K562 (cell line): ENCODE data around the gene ZNF581. TPM values are rescaled to one million over a fixed set of nuclear protein-coding genes. Genes with fewer than 3 reads are reported as not detected.

Experiments
- CCAR2 ChIP-seq: fragments of 200-400 bp; formaldehyde crosslinking; IDR thresholded peaks from 2 replicates; pipeline ENCODE4 v1.6.1; 2017; ENCODE audit warnings: mild to moderate bottlenecking, low read depth, low read length
- DDX20 ChIP-seq: fragments of 450-650 bp; IDR thresholded peaks from 2 replicates; pipeline ENCODE4 v1.6.1; 2016; ENCODE audit warnings: missing genetic modification characterization, low read depth, mild to moderate bottlenecking, missing compliant biosample characterization, moderate library complexity
- ETV6 ChIP-seq, 3 experiments: fragments of 150-350 bp in 1 of 3; sonication (generic) in 1 of 3; formaldehyde crosslinking in 1 of 3; IDR thresholded peaks; 2 replicates each; pipeline versions ENCODE4 v1.6.1 to v1.8.0; 2014 to 2022; ENCODE audit warnings: borderline replicate concordance in 2 of 3, low read depth in 2 of 3, antibody characterized with exemption in 1 of 3, low read length in 1 of 3, mild to moderate bottlenecking in 1 of 3, missing genetic modification reagents in 1 of 3
- GTF2A2 ChIP-seq: IDR thresholded peaks from 2 replicates; pipeline ENCODE4 v1.6.1; 2016; ENCODE audit warnings: mild to moderate bottlenecking, missing genetic modification characterization, missing compliant biosample characterization
- KLF10 ChIP-seq: fragments of 250-450 bp; sonication (Bioruptor Pico); IDR thresholded peaks from 2 replicates; pipeline ENCODE4 v1.6.1; 2021; ENCODE audit warnings: matching md5 sums
- MCM2 ChIP-seq: fragments of 450-650 bp; IDR thresholded peaks from 2 replicates; pipeline ENCODE4 v1.6.1; 2017; ENCODE audit warnings: low read depth, mild to moderate bottlenecking
- MIER1 ChIP-seq: fragments of 450-650 bp; IDR thresholded peaks from 2 replicates; pipeline ENCODE4 v1.6.1; 2016; ENCODE audit warnings: antibody characterized with exemption, mild to moderate bottlenecking, low read depth
- NCOA6 ChIP-seq: fragments of 450-650 bp; IDR thresholded peaks from 2 replicates; pipeline ENCODE4 v1.6.1; 2017; ENCODE audit warnings: mild to moderate bottlenecking
- NONO ChIP-seq, 2 experiments: fragments of 200-400 bp in 1 of 2; fragments of 450-650 bp in 1 of 2; formaldehyde crosslinking in 1 of 2; IDR thresholded peaks; 2 replicates each; pipeline ENCODE4 v1.6.1; 2017; ENCODE audit warnings: low read depth in 2 of 2, mild to moderate bottlenecking in 2 of 2, moderate library complexity in 2 of 2, low read length in 1 of 2
- NR1H2 ChIP-seq: sonication (generic); formaldehyde crosslinking; IDR thresholded peaks from 2 replicates; pipeline ENCODE4 v1.4.0; 2020; ENCODE audit warnings: mild to moderate bottlenecking, missing genetic modification reagents
- SIN3A ChIP-seq, 2 experiments: fragments of 150-350 bp in 1 of 2; IDR thresholded peaks; 2 replicates each; pipeline ENCODE4 v1.6.1; 2011 to 2016; ENCODE audit warnings: borderline replicate concordance in 2 of 2, low read depth in 2 of 2, low read length in 2 of 2, mild to moderate bottlenecking in 2 of 2, moderate library complexity in 2 of 2; ENCODE audit not compliant: control insufficient read depth in 1 of 2
- SIN3B ChIP-seq: fragments of 450-650 bp; IDR thresholded peaks from 2 replicates; pipeline ENCODE4 v1.6.1; 2017; ENCODE audit warnings: low read depth, mild to moderate bottlenecking, moderate library complexity
- TCFL5 ChIP-seq: fragments of 250-450 bp; sonication (Bioruptor Pico); conservative IDR thresholded peaks from 2 replicates; pipeline ENCODE4 v1.6.1; 2021; ENCODE audit warnings: mild to moderate bottlenecking, moderate library complexity, matching md5 sums
- ZBTB26 ChIP-seq: fragments of 450-650 bp; formaldehyde crosslinking; IDR thresholded peaks from 2 replicates; pipeline ENCODE4 v1.4.0; 2022; ENCODE audit warnings: missing genetic modification characterization
- ZC3H11A ChIP-seq: IDR thresholded peaks from 2 replicates; pipeline ENCODE4 v1.6.1; 2012; ENCODE audit warnings: low read depth, low read length, improper control_type of control experiment
- ZNF431 ChIP-seq: sonication (generic); formaldehyde crosslinking; IDR thresholded peaks from 2 replicates; pipeline ENCODE4 v1.8.0; 2022; ENCODE audit warnings: mild to moderate bottlenecking, missing genetic modification reagents
- polyA plus RNA-seq, 8 experiments: library from polyadenylated mRNA; depleted of rRNA in 4 of 8; stranded (reverse) in 5 of 8; unstranded in 3 of 8; fragments of >200 nt; fragmentation: Nextera tagmentation in 2 of 8; fragmentation: Illumina TruSeq in 1 of 8; extraction: Ambion mirVana in 2 of 8; extraction: Trizol in 1 of 8; gene quantifications; 2 replicates each; pipeline versions ENCODE4 v1.2.1 to v1.2.3, GENCODE V29; 2011 to 2014; ENCODE audit warnings: inconsistent platforms in 1 of 8, missing spikeins in 1 of 8
- total RNA-seq, 7 experiments: library from RNA; depleted of rRNA in 6 of 7; stranded (reverse); fragments of >200 nt in 6 of 7; fragmentation: Illumina TruSeq in 2 of 7; extraction: Trizol in 2 of 7; gene quantifications; 2 replicates each; pipeline versions ENCODE4 v1.2.1 to v1.2.3, GENCODE V29; 2011 to 2021; ENCODE audit warnings: low replicate concordance in 1 of 7
- TF ChIP-seq, protein P1 (sequence below), 2 experiments: IDR thresholded peaks; 2 replicates each; pipeline ENCODE4 v1.6.1; 2012; ENCODE audit warnings: improper control_type of control experiment in 2 of 2, low read depth in 2 of 2, low read length in 2 of 2, borderline replicate concordance in 1 of 2
- TF ChIP-seq, protein P2 (sequence below): fragments of 250-450 bp; sonication (Bioruptor Pico); IDR thresholded peaks from 2 replicates; pipeline ENCODE4 v1.4.0; 2020; ENCODE audit warnings: mild to moderate bottlenecking, moderate library complexity
- TF ChIP-seq, protein P3 (sequence below): fragments of 250-450 bp; sonication (Bioruptor Pico); IDR thresholded peaks from 2 replicates; pipeline ENCODE4 v1.5.0; 2021

The ZNF581 gene
- total and polyA plus RNA-seq, 9 of the 15 experiments (the other 6 are each of a cell fraction or from before 2014, with no cell fraction given): 2.4 to 39.4 (median 15.4) TPM

- TF ChIP-seq CCAR2 (no peak), ZNF431 (CRISPR knock-in tag) (no peak), ZBTB26 (peak; percentile 81; the same call in 1 of the 2 replicates), NCOA6 (no peak), NR1H2 (0 out of 2 replicates have a peak, but pooled peaks have one; percentile 9), SIN3A (IDR thresholded peaks at IDR 0.05; ENCODE audit: borderline replicate concordance in 2 of 2, control insufficient read depth in 1 of 2, low read depth in 2 of 2, low read length in 2 of 2) (no peak), MIER1 (no peak), DDX20 (no peak), ETV6 (IDR thresholded peaks at IDR 0.05; ENCODE audit: borderline replicate concordance in 1 of 2, low read depth in 2 of 2, low read length in 1 of 2) (no peak), ETV6 (CRISPR knock-in tag; IDR thresholded peaks at IDR 0.05; ENCODE audit: borderline replicate concordance) (no peak), TCFL5 (CRISPR knock-in tag) (no peak), GTF2A2 (tag) (no peak), NONO (IDR thresholded peaks at IDR 0.05; ENCODE audit: low read depth in 2 of 2, low read length in 1 of 2) (peak; percentile 51 to 78; a peak in 3 of 4 replicates), MCM2 (no peak), KLF10 (no peak), ZC3H11A (no peak), SIN3B (peak; percentile 91)
- TF ChIP-seq, protein P1, sequence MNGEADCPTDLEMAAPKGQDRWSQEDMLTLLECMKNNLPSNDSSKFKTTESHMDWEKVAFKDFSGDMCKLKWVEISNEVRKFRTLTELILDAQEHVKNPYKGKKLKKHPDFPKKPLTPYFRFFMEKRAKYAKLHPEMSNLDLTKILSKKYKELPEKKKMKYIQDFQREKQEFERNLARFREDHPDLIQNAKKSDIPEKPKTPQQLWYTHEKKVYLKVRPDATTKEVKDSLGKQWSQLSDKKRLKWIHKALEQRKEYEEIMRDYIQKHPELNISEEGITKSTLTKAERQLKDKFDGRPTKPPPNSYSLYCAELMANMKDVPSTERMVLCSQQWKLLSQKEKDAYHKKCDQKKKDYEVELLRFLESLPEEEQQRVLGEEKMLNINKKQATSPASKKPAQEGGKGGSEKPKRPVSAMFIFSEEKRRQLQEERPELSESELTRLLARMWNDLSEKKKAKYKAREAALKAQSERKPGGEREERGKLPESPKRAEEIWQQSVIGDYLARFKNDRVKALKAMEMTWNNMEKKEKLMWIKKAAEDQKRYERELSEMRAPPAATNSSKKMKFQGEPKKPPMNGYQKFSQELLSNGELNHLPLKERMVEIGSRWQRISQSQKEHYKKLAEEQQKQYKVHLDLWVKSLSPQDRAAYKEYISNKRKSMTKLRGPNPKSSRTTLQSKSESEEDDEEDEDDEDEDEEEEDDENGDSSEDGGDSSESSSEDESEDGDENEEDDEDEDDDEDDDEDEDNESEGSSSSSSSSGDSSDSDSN (IDR thresholded peaks at IDR 0.05; ENCODE audit: borderline replicate concordance in 1 of 2, low read depth in 2 of 2, low read length in 2 of 2): no peak
- TF ChIP-seq, protein P2, sequence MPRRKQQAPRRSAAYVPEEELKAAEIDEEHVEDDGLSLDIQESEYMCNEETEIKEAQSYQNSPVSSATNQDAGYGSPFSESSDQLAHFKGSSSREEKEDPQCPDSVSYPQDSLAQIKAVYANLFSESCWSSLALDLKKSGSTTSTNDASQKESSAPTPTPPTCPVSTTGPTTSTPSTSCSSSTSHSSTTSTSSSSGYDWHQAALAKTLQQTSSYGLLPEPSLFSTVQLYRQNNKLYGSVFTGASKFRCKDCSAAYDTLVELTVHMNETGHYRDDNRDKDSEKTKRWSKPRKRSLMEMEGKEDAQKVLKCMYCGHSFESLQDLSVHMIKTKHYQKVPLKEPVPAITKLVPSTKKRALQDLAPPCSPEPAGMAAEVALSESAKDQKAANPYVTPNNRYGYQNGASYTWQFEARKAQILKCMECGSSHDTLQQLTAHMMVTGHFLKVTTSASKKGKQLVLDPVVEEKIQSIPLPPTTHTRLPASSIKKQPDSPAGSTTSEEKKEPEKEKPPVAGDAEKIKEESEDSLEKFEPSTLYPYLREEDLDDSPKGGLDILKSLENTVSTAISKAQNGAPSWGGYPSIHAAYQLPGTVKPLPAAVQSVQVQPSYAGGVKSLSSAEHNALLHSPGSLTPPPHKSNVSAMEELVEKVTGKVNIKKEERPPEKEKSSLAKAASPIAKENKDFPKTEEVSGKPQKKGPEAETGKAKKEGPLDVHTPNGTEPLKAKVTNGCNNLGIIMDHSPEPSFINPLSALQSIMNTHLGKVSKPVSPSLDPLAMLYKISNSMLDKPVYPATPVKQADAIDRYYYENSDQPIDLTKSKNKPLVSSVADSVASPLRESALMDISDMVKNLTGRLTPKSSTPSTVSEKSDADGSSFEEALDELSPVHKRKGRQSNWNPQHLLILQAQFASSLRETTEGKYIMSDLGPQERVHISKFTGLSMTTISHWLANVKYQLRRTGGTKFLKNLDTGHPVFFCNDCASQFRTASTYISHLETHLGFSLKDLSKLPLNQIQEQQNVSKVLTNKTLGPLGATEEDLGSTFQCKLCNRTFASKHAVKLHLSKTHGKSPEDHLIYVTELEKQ: no peak
- TF ChIP-seq, protein P3, sequence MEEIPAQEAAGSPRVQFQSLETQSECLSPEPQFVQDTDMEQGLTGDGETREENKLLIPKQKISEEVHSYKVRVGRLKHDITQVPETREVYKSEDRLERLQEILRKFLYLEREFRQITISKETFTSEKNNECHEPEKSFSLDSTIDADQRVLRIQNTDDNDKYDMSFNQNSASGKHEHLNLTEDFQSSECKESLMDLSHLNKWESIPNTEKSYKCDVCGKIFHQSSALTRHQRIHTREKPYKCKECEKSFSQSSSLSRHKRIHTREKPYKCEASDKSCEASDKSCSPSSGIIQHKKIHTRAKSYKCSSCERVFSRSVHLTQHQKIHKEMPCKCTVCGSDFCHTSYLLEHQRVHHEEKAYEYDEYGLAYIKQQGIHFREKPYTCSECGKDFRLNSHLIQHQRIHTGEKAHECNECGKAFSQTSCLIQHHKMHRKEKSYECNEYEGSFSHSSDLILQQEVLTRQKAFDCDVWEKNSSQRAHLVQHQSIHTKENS (CRISPR knock-in tag): no peak
Measured at GRCh38 chr19:55598719-55599467, 44.6 kb upstream of the ZNF581 start (continued).
